BJ (cell line): Measurements from ENCODE around the gene ALG14. TPM values are rescaled to one million over a fixed set of nuclear protein-coding genes. Genes with fewer than 3 reads are reported as not detected.
"Not testable (repeated sequence)": the region's sequence is repeated elsewhere in the genome, so short reads cannot be mapped to it uniquely, and the experiment has no call there.

ENCODE experiments used
- CTCF ChIA-PET: fragments of 350-600 bp; formaldehyde crosslinking; extraction: SDS; loops from one replicate; lab custom pipeline; 2021; ENCODE audit warnings: antibody characterized with exemption, inconsistent platforms; lab: Yijun Ruan, JAX
- POLR2A ChIA-PET: fragments of 300-600 bp; sonication (Branson Sonifier 250); formaldehyde crosslinking; extraction: SDS; loops from one replicate; lab custom pipeline; 2021; ENCODE audit warnings: antibody characterized with exemption; lab: Charles Lee
- DNase-seq: peaks from one replicate; pipeline ENCODE4 v3.0.0-alpha.2; 2011; ENCODE audit warnings: low read depth
- H3K27me3 ChIP-seq: 2 replicates; pipeline ENCODE4 v1.6.0; 2011; ENCODE audit warnings: low read length; ENCODE audit not compliant: control insufficient read depth, insufficient read depth
- H3K36me3 ChIP-seq: 2 replicates; pipeline ENCODE4 v1.5.1; 2011; ENCODE audit warnings: low read length; ENCODE audit not compliant: control insufficient read depth, insufficient read depth
- H3K4me3 ChIP-seq: 2 replicates; pipeline ENCODE4 v1.5.1; 2011; ENCODE audit warnings: low read depth, mild to moderate bottlenecking, control low read depth, low read length
- polyA plus RNA-seq: library from polyadenylated mRNA; depleted of rRNA; stranded (reverse); fragments of >200 nt; gene quantifications from 2 replicates; pipeline ENCODE4 v1.2.3, GENCODE V29; 2011
- TF ChIP-seq, protein P1 (sequence below): IDR thresholded peaks from 2 replicates; pipeline ENCODE4 v1.5.1; 2011; ENCODE audit warnings: low read depth, mild to moderate bottlenecking, control low read depth, inconsistent platforms, low read length, moderate library complexity; ENCODE audit not compliant: insufficient read depth

Gene ALG14
- polyA plus RNA-seq, 1 experiment: 2.3 TPM

DNA sequence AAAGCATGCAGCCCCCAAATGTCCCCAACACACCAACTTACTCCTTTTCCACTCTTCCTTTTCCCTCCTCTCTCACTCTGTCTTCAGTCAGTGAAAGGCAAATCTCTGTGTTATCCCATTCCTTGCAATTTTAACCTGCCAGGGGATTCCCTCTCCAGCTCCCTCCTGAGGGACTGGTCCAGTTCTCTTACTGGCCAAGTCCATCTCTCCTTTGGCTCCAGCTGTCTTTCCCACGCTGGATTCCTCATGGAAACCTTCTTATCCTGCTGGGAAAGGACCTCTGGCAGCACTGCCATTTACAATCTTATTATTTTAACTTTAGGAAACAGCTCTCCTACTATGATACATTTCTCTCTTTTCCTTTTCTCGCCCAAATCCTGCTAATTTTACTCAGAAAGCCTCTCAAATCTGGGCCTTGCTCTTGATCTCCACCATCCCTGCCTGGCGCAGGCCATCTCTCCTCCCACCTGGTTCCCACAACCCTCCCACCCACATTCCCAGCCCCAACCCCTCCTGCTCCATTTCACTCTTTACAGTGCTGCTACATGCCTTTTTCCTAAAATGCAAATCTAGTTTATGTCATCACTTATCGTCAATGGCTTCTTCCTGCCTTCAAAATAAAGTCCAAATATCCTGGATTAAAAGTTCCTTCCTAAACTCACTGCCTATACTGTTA is 73.2 kb downstream of the ALG14 start:
- no peaks in the 10 kb centered on the region for H3K36me3 ChIP-seq
- no peaks in the 10 kb centered on the region for H3K27me3 ChIP-seq
- TF ChIP-seq, protein P1, sequence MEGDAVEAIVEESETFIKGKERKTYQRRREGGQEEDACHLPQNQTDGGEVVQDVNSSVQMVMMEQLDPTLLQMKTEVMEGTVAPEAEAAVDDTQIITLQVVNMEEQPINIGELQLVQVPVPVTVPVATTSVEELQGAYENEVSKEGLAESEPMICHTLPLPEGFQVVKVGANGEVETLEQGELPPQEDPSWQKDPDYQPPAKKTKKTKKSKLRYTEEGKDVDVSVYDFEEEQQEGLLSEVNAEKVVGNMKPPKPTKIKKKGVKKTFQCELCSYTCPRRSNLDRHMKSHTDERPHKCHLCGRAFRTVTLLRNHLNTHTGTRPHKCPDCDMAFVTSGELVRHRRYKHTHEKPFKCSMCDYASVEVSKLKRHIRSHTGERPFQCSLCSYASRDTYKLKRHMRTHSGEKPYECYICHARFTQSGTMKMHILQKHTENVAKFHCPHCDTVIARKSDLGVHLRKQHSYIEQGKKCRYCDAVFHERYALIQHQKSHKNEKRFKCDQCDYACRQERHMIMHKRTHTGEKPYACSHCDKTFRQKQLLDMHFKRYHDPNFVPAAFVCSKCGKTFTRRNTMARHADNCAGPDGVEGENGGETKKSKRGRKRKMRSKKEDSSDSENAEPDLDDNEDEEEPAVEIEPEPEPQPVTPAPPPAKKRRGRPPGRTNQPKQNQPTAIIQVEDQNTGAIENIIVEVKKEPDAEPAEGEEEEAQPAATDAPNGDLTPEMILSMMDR: no peak
- H3K4me3 ChIP-seq: no peak overlapping the region
- CTCF ChIA-PET: no interaction called here
- POLR2A ChIA-PET: no interaction called here
- DNase-seq: no peak

DNA sequence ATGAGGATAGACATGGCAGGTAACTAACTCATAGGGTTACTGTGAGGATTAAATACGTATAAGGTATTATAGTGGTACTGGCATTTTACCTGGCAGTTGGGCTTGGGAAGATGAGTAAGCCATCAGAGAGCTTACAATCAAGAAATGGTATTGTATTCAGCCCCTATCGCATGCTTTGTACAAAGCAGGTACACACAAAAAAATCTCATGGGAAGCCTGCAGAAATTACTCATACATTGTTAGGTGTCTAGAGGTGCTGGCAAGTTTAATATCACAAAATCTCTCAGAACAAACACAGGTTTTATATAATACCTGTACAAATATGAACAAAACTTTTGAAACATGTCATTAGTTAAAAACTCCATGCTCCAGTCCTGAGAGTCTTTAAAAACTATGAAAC is 74.0 kb downstream of the ALG14 start:
- TF ChIP-seq, protein P1: no peak
- H3K27me3 ChIP-seq: no peaks in the 10 kb centered on the region
- CTCF ChIA-PET: no interaction called here
- no peak for DNase-seq
- no peaks in the 10 kb centered on the region for H3K36me3 ChIP-seq
- no peak overlapping the region for H3K4me3 ChIP-seq
- POLR2A ChIA-PET: no interaction called here

DNA sequence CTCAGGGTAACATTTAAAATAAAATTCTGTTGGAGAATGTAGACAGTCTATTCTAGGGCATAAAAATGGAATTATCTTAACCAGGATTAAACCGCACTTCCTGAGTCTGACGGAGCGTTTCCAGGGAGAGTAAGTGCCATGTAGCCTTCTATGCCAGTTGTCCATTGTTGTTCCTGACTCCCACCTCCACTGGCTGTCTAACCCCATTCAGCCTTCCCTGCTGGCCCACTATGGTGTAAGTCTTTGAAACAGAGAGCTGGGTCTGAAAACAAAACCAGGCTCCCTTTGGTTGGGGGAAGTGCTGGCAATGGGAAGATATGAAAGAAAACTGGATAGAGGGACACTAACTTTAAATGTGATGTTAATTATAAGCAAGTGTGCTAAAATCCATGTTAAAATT is 74.6 kb downstream of the ALG14 start:
- TF ChIP-seq, protein P1: no peak
- Histone ChIP-seq H3K36me3 (no peaks in the 10 kb centered on the region), H3K4me3 (no peak overlapping the region), H3K27me3 (no peaks in the 10 kb centered on the region)
- DNase-seq: no peak
- ChIA-PET POLR2A (no interaction called here), CTCF (no interaction called here)

DNA sequence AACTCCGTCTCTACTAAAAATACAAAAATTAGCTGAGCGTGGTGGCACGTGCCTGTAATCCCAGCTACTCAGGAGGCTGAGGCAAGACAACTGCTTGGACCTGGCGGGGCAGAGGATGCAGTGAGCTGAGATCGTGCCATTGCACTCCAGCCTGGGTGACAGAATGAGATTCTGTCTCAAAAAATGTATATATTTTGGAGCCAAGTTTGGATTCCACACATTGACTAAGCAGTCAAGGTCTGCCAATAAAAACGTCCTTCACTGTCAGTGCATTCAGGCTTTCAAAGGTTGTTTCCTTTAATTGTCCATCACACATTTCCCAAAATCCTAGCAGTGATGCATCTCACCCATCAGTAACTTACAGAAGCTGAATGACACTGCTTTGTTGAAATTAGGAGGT is 77.2 kb downstream of the ALG14 start:
- DNase-seq, POLR2A ChIA-PET, H3K27me3 ChIP-seq, H3K4me3 ChIP-seq, H3K36me3 ChIP-seq, CTCF ChIA-PET: not testable (repeated sequence)

DNA sequence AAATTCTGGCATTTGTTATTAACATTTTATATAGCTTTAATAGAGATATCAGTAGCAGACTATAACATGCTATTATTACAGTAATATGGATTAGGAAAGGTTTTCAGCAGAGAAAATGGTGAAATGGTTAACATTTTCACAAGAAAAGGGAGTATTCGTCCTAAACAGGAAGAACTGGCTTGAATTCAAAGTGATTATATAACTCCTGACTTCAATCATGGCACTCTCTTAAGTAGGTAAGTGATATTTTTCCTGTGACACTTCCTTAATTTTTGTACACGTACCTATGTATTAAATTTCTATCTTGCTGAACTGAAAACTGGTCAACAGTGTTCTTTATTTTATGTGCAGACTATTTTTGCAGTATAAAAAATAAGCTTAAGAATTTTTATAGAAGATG is 77.9 kb downstream of the ALG14 start:
- CTCF ChIA-PET: interaction anchor here (1.9 kb wide), 1 partner anchor 15 kb away, joined by 5 read pairs; no protein-coding TSS in a partner anchor
- POLR2A ChIA-PET: interaction anchor here (0.6 kb wide), 1 partner anchor 69 kb away, joined by 3 read pairs; no protein-coding TSS in a partner anchor

More for the DNA sequence above, 77.9 kb downstream of the ALG14 start:
- no peak overlapping the region for H3K4me3 ChIP-seq
- TF ChIP-seq, protein P1: no peak
- H3K36me3 ChIP-seq: no peaks in the 10 kb centered on the region
- H3K27me3 ChIP-seq: no peaks in the 10 kb centered on the region
- no peak for DNase-seq
